ENCODE data around the gene SUGCT. TPM values are rescaled to one million over a fixed set of nuclear protein-coding genes. Genes with fewer than 3 reads are reported as not detected.

The SUGCT gene
- total and polyA plus RNA-seq, 9 of the 15 experiments (the other 6 are each of a cell fraction or from before 2014, with no cell fraction given) = 0.58 to 2.5 (median 1.4) TPM

GRCh38 chr7:40315277-40315676, 180.5 kb downstream of the SUGCT start:
- Histone ChIP-seq H3K4me2 (ENCODE audit: insufficient read depth, low read length) (no peak overlapping the region), H3K27ac (ENCODE audit: extremely low read depth, low read depth, low read length) (no peak overlapping the region), H3K36me3 (ENCODE audit: control insufficient read depth, insufficient read depth, low read length) (no peaks in the 10 kb centered on the region), H3K9ac (ENCODE audit: insufficient read depth in 1 of 2, low read depth in 2 of 2, low read length in 2 of 2) (no peak overlapping the region), H3K9me1 (ENCODE audit: control insufficient read depth, insufficient read depth, low read length) (no peaks in the 10 kb centered on the region), H4K20me1 (replicated peaks; ENCODE audit: control insufficient read depth, insufficient read depth, low read length) (no peaks in the 10 kb centered on the region), H3K4me1 (replicated peaks in 1 of 2; ENCODE audit: control insufficient read depth in 2 of 2, insufficient read depth in 2 of 2, low read length in 2 of 2) (no peaks in the 10 kb centered on the region), H3K79me2 (ENCODE audit: control insufficient read depth, insufficient read depth, low read length) (no peaks in the 10 kb centered on the region), H3K9me3 (replicated peaks; ENCODE audit: control insufficient read depth, insufficient read depth, low read depth, low read length) (no peaks in the 10 kb centered on the region), H3K27me3 (ENCODE audit: control insufficient read depth in 2 of 2, insufficient read depth in 2 of 2, low read length in 2 of 2) (no peaks in the 10 kb centered on the region), H2AFZ (ENCODE audit: low read depth, low read length) (no peak overlapping the region), H3K4me3 (no peak overlapping the region)
- ATAC-seq (no peak), FAIRE-seq (no peak), DNase-seq (ENCODE audit: extremely low read depth in 1 of 4, low spot score in 3 of 4) (no peak)
- intact Hi-C loops (cut with micrococcal nuclease) = no loop called here
- TF ChIP-seq RAD51 (IDR thresholded peaks at IDR 0.05; ENCODE audit: borderline replicate concordance, low read depth) (no peak), RFX1 (IDR thresholded peaks at IDR 0.05) (no peak), ZNF324 (CRISPR knock-in tag; IDR thresholded peaks at IDR 0.05) (no peak), ZNF347 (CRISPR knock-in tag; IDR thresholded peaks at IDR 0.05; ENCODE audit: low read depth) (no peak), ZC3H4 (CRISPR knock-in tag; IDR thresholded peaks at IDR 0.05; ENCODE audit: borderline replicate concordance) (no peak), SMARCA5 (IDR thresholded peaks at IDR 0.05) (no peak)
- in situ Hi-C loops (cut with MboI) = no loop called here
- CTCF ChIA-PET (ENCODE audit: low intra/inter-chr PET ratio) = no interaction called here
- WGBS (ENCODE audit: insufficient coverage, low coverage, missing lambda C conversion rate) = 0% methylated on average over 2 of the region's 2 CpGs
- no TSS peak for BruUV-seq (replicated peaks)
- POLR2A ChIA-PET = no interaction called here

- no peaks in the 10 kb centered on the region for H3K27me3 ChIP-seq (ENCODE audit: control insufficient read depth in 2 of 2, insufficient read depth in 2 of 2, low read length in 2 of 2)
- no peak for DNase-seq (ENCODE audit: extremely low read depth in 1 of 4, low spot score in 3 of 4)
- H3K9ac ChIP-seq (ENCODE audit: insufficient read depth in 1 of 2, low read depth in 2 of 2, low read length in 2 of 2) = no peak overlapping the region
- no peaks in the 10 kb centered on the region for H3K9me3 ChIP-seq (replicated peaks; ENCODE audit: control insufficient read depth, insufficient read depth, low read depth, low read length)
- no peaks in the 10 kb centered on the region for H3K4me1 ChIP-seq (replicated peaks in 1 of 2; ENCODE audit: control insufficient read depth in 2 of 2, insufficient read depth in 2 of 2, low read length in 2 of 2)
- no peaks in the 10 kb centered on the region for H3K9me1 ChIP-seq (ENCODE audit: control insufficient read depth, insufficient read depth, low read length)
- FAIRE-seq = no peak
- 0% methylated on average over 3 of the region's 3 CpGs for WGBS (ENCODE audit: insufficient coverage, low coverage, missing lambda C conversion rate)
- BruUV-seq (replicated peaks) = no TSS peak
- intact Hi-C loops (cut with micrococcal nuclease) = no loop called here
- no peak overlapping the region for H2AFZ ChIP-seq (ENCODE audit: low read depth, low read length)
- H3K36me3 ChIP-seq (ENCODE audit: control insufficient read depth, insufficient read depth, low read length) = no peaks in the 10 kb centered on the region
- POLR2A ChIA-PET = interaction anchor here (1.5 kb wide), 1 partner anchor 10 kb away, joined by 3 read pairs; no protein-coding TSS in a partner anchor
- CTCF ChIA-PET (ENCODE audit: low intra/inter-chr PET ratio) = no interaction called here
- no peaks in the 10 kb centered on the region for H3K79me2 ChIP-seq (ENCODE audit: control insufficient read depth, insufficient read depth, low read length)
- no peak overlapping the region for H3K4me2 ChIP-seq (ENCODE audit: insufficient read depth, low read length)
- ATAC-seq = no peak
- H3K4me3 ChIP-seq = no peak overlapping the region
- in situ Hi-C loops (cut with MboI) = no loop called here
- no peaks in the 10 kb centered on the region for H4K20me1 ChIP-seq (replicated peaks; ENCODE audit: control insufficient read depth, insufficient read depth, low read length)
- H3K27ac ChIP-seq (ENCODE audit: extremely low read depth, low read depth, low read length) = no peak overlapping the region
- no peak for TF ChIP-seq JUNB (CRISPR knock-in tag; conservative IDR thresholded peaks at IDR 0.05)
- no peak for TF ChIP-seq TCF7L2 (IDR thresholded peaks at IDR 0.05; ENCODE audit: low read depth, low read length)
- TF ChIP-seq U2AF1 (optimal IDR thresholded peaks at IDR 0.05; ENCODE audit: low read depth, low read length) = no peak
- TF ChIP-seq BRCA1 (IDR thresholded peaks at IDR 0.05) = no peak
- TF ChIP-seq BRCA1 (CRISPR knock-in tag; IDR thresholded peaks at IDR 0.05) = no peak
- no peak for TF ChIP-seq KDM5B (IDR thresholded peaks at IDR 0.05; ENCODE audit: insufficient replicate concordance, low read depth, low read length)
- TF ChIP-seq GATAD2A (IDR thresholded peaks at IDR 0.05) = no peak
- TF ChIP-seq, protein P1, sequence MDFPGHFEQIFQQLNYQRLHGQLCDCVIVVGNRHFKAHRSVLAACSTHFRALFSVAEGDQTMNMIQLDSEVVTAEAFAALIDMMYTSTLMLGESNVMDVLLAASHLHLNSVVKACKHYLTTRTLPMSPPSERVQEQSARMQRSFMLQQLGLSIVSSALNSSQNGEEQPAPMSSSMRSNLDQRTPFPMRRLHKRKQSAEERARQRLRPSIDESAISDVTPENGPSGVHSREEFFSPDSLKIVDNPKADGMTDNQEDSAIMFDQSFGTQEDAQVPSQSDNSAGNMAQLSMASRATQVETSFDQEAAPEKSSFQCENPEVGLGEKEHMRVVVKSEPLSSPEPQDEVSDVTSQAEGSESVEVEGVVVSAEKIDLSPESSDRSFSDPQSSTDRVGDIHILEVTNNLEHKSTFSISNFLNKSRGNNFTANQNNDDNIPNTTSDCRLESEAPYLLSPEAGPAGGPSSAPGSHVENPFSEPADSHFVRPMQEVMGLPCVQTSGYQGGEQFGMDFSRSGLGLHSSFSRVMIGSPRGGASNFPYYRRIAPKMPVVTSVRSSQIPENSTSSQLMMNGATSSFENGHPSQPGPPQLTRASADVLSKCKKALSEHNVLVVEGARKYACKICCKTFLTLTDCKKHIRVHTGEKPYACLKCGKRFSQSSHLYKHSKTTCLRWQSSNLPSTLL (IDR thresholded peaks at IDR 0.05) = no peak
- no peak for TF ChIP-seq NCOA1 (IDR thresholded peaks at IDR 0.05; ENCODE audit: low read depth)
- TF ChIP-seq IFI16 (CRISPR knock-in tag; IDR thresholded peaks at IDR 0.05) = no peak
Measured at GRCh38 chr7:40316176-40316575, 181.4 kb downstream of the SUGCT start.

Data from K562 (cell line).